ENCODE measurements around the gene BMPR1A. TPM values are rescaled to one million over a fixed set of nuclear protein-coding genes. Genes with fewer than 3 reads are reported as not detected.
A peak's percentile ranks its signal among the peaks of the same experiment; 100 is the strongest.

BMPR1A gene
- total and polyA plus RNA-seq, 9 of the 15 experiments (the other 6 are each of a cell fraction or from before 2014, with no cell fraction given) = 1.6 to 17.5 (median 9.1) TPM

DNA sequence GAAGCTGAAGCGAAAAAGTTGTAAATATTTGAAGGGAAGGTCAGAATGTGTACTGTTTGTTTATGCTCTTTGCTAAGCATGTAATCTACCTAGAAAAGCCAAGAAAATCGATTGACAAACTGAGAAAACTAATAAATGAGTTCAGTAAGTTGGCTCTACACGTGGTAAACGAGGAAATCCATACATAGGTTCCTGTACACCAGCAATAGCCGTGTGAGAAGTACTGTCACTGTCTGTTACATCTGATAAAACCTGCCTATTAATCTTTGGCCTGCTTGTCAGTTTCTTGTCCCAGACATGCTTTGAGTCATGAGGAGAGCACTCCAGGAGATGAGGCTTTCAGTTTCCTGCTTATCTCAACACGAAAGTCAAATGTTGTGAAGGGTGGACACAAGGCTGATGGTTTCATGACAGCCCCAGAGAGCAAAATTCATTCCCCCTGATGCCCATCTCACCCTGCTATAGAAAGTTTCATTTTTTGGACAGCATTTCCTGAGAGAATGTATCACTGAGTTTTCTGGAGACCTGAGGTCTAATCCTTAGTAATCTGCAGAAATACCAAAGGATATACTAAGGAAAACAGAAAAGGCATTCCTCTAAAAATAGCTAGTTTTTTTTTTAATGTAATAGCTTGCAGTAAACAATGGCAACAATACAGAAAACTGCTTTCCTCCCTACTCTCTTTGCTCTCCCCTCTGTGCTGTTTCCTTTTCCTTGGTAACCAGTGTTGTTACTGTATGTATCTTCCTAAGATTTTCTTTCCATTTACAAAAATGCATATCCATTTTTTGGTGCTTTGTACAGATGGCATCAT, 18.8 kb downstream of the BMPR1A start (continued):
- TF ChIP-seq ETS1 (conservative IDR thresholded peaks at IDR 0.05; ENCODE audit: control insufficient read depth, low read depth, low read length) (no peak), GMEB1 (CRISPR knock-in tag; IDR thresholded peaks at IDR 0.05) (no peak), TAF15 (IDR thresholded peaks at IDR 0.05; ENCODE audit: low read depth, low read length) (no peak), HNRNPK (IDR thresholded peaks at IDR 0.05; ENCODE audit: low read depth, low read length, poor library complexity, severe bottlenecking) (no peak), TCFL5 (CRISPR knock-in tag; conservative IDR thresholded peaks at IDR 0.05) (no peak), NFRKB (IDR thresholded peaks at IDR 0.05; ENCODE audit: low read depth) (no peak), MYC (IDR thresholded peaks at IDR 0.05; ENCODE audit: low read depth, low read length) (peak; percentile 73), MYC (CRISPR knock-in tag; IDR thresholded peaks at IDR 0.05; ENCODE audit: borderline replicate concordance, low read depth) (no peak), ZNF589 (CRISPR knock-in tag; IDR thresholded peaks at IDR 0.05; ENCODE audit: low read depth) (no peak), ZNF184 (CRISPR knock-in tag; IDR thresholded peaks at IDR 0.05) (no peak), NUFIP1 (IDR thresholded peaks at IDR 0.05; ENCODE audit: partially characterized antibody) (no peak), KLF13 (tag; IDR thresholded peaks at IDR 0.05; ENCODE audit: borderline replicate concordance, low read depth) (no peak), TAF7 (tag; IDR thresholded peaks at IDR 0.05) (no peak), GABPA (tag; conservative IDR thresholded peaks at IDR 0.05; ENCODE audit: low read depth) (no peak), ZNF512 (tag; IDR thresholded peaks at IDR 0.05) (no peak)
- TF ChIP-seq, protein P1, sequence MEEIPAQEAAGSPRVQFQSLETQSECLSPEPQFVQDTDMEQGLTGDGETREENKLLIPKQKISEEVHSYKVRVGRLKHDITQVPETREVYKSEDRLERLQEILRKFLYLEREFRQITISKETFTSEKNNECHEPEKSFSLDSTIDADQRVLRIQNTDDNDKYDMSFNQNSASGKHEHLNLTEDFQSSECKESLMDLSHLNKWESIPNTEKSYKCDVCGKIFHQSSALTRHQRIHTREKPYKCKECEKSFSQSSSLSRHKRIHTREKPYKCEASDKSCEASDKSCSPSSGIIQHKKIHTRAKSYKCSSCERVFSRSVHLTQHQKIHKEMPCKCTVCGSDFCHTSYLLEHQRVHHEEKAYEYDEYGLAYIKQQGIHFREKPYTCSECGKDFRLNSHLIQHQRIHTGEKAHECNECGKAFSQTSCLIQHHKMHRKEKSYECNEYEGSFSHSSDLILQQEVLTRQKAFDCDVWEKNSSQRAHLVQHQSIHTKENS (CRISPR knock-in tag; IDR thresholded peaks at IDR 0.05) = no peak
- TF ChIP-seq, protein P2, sequence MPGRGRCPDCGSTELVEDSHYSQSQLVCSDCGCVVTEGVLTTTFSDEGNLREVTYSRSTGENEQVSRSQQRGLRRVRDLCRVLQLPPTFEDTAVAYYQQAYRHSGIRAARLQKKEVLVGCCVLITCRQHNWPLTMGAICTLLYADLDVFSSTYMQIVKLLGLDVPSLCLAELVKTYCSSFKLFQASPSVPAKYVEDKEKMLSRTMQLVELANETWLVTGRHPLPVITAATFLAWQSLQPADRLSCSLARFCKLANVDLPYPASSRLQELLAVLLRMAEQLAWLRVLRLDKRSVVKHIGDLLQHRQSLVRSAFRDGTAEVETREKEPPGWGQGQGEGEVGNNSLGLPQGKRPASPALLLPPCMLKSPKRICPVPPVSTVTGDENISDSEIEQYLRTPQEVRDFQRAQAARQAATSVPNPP (IDR thresholded peaks at IDR 0.05; ENCODE audit: borderline replicate concordance, insufficient read depth, insufficient read length) = no peak
- TF ChIP-seq, protein P3, sequence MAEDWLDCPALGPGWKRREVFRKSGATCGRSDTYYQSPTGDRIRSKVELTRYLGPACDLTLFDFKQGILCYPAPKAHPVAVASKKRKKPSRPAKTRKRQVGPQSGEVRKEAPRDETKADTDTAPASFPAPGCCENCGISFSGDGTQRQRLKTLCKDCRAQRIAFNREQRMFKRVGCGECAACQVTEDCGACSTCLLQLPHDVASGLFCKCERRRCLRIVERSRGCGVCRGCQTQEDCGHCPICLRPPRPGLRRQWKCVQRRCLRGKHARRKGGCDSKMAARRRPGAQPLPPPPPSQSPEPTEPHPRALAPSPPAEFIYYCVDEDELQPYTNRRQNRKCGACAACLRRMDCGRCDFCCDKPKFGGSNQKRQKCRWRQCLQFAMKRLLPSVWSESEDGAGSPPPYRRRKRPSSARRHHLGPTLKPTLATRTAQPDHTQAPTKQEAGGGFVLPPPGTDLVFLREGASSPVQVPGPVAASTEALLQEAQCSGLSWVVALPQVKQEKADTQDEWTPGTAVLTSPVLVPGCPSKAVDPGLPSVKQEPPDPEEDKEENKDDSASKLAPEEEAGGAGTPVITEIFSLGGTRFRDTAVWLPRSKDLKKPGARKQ (CRISPR knock-in tag; IDR thresholded peaks at IDR 0.05) = no peak

All from K562 (cell line).